IPS-NIHi11 (cell line): ENCODE data around the gene MSLN.

Experiments
- DNase-seq: peaks from one replicate; pipeline ENCODE4 v3.0.0; 2012; ENCODE audit warnings: mixed read lengths, low spot score

Gene MSLN

DNA sequence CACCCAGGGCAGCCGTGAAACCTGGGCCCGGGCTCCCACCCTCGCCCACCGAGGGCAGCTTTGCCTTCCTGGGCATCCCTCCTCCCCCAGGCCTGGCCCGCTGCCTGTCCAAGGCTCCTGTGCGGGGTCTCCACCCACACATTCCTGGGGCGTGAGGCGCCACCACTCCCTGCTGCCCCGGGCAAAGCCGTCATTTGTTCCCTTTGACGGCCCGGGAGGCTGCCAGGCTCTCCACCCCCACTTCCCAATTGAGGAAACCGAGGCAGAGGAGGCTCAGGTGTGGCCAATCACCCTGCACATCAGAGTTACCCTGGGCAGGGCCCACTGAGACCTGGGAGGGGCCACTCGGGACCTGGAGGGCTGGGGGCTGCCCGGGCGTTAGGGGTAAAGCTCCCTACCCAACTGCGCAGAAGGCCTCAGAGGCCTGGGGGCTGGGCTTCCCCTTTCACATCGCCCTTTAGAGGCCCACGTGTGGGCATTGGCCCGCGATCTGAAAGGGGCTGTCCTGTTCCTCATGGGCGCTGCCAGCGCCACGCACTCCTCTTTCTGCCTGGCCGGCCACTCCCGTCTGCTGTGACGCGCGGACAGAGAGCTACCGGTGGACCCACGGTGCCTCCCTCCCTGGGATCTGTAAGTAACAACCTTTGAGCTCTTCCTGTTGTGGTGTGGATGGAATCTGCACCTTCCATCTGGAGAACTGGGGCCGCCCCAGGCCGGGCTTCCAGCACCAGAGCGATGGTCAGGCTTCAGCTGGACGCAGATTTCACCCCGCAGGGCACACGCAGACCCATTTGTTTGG is at the start of gene MSLN:
Gene MSLN, plus strand, starts transcription at position 190 of the 799 bp plus-strand sequence. CDS start 1,947 bp downstream, outside the sequence.
- DNase-seq = no peak

- no peak for DNase-seq
Observed at GRCh38 chr16:711084-711483, 49.5 kb upstream of the MSLN start.

- peak; percentile 91 for DNase-seq
Observed at GRCh38 chr16:711548-712320, 48.8 kb upstream of the MSLN start.

- peak; percentile 40 for DNase-seq
Observed at GRCh38 chr16:712740-713250, 47.7 kb upstream of the MSLN start.

DNA sequence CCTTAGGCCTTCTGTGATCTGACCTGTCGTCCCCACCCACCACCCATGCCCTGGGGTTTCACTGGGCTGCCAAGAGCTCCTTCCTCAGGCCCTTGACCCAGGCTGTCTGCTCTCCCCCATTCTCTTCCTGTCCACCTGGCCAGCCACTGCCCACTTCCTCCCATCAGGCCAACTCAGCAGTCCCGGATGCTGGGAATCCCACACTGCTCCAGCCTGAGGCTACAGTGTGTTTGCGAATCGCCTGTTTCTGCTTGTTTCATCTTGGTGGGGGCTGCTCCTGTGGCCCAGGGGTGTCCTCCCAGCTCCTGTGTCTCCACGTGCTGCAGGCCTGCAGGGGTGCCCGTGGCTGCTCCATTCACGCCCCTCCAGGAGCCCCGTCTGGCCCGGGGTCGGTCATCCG is 46.5 kb upstream of the MSLN start:
- DNase-seq = no peak

DNA sequence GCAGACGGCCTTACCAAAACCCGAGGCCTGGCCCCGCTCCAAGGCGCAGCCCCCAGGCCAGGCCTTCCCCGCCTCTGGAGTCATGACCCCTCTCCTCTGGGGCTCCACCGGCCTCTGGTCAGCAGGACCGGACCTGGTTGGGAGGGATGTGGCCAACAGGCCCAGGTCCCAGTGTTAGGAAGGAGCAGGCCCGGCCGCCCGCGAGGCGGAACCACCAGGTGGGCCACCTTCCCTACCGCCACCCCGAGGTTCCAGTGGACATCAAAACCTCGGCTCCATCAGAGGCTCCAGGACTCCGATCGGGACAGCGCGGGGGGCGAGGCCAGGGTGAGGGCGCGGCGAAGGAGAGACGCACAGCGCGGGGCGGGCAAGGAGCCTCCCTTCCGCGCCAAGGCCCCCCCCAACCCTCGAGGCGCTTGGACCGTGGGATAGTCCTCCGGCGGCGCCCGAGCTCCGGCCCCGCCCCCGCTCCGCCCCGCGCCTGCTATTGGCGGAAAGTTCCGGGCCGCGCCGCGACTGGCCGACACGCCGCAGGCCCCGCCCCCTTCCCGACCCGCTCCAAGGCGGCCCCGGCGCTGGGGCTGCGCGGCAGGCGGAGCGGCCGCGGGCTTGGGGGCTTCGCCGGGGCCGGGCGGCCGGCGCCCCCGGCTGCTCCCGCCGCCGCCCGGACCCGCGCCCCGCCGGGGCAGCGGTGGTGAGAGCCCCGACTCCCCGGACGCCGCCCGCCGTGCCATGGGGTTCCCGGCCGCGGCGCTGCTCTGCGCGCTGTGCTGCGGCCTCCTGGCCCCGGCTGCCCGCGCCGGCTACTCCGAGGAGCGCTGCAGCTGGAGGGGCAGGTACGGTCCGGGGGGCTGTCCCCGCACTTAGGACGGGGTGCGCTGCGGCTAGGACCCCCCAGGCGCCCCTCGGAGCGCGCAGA is 45.7 kb upstream of the MSLN start, which contains the start of gene METRN:
Gene METRN, plus strand, starts transcription at position 561 of the 919 bp plus-strand sequence. Its CDS starts 172 bp downstream, at position 733.
- DNase-seq = peak; percentile 94

DNA sequence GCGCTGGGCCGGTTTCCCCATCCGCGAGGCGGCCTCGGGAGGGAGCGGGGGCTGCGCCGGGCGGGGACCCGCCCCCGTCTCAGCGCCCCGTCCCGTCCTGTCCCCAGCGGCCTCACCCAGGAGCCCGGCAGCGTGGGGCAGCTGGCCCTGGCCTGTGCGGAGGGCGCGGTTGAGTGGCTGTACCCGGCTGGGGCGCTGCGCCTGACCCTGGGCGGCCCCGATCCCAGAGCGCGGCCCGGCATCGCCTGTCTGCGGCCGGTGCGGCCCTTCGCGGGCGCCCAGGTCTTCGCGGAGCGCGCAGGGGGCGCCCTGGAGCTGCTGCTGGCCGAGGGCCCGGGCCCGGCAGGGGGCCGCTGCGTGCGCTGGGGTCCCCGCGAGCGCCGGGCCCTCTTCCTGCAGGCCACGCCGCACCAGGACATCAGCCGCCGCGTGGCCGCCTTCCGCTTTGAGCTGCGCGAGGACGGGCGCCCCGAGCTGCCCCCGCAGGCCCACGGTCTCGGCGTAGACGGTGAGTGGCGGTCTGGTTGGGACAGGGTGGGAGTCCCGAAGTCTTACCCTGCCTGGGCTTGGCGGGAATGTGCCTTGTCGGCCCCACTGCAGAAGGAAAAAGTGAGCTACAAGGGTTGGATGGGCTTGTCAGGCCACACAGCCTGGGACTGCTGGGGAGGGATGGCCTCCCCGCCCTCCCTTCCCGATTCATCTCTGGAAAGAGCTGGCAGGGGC is 44.9 kb upstream of the MSLN start:
- DNase-seq = peak; percentile 61

- peak; percentile 52 for DNase-seq
Observed at GRCh38 chr16:716200-716568, 44.4 kb upstream of the MSLN start.

DNA sequence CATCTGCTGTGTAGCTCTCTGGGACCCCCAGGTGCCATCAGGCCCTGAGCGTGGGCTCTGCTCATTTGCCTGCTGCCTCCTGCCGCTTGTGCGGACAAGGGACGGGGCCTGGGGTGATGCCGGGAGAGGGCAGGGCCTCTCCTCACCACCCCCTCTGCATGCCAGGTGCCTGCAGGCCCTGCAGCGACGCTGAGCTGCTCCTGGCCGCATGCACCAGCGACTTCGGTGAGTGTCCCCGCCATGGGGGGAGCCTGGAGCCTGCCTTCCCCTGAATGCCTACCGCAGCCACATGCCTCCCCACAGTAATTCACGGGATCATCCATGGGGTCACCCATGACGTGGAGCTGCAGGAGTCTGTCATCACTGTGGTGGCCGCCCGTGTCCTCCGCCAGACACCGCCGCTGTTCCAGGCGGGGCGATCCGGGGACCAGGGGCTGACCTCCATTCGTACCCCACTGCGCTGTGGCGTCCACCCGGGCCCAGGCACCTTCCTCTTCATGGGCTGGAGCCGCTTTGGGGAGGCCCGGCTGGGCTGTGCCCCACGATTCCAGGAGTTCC is 43.7 kb upstream of the MSLN start:
- no peak for DNase-seq

GRCh38 chr16:717450-718245 is 42.9 kb upstream of the MSLN start:
- DNase-seq = no peak

DNA sequence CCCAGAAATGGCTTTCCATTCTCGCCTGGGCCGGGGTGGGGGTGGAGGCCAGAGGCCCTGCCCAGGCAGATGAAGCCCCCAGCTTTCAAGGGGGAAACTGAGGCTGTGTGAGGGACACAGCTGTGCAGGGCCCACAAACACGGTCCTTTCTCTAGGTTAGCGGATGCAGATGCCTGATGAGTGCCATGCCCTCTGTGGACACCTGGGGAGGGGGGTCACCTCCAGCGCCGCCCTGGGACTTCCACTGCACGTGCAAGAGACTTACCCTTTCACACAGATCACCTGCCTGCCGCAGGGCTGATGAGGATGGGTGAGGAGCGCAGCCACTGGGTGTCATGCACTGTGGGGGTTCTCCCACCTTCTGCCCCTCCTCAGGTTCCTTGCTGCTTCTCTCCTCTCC is 42.1 kb upstream of the MSLN start:
- DNase-seq = no peak

GRCh38 chr16:718922-719321 is 41.6 kb upstream of the MSLN start:
- DNase-seq = no peak

GRCh38 chr16:719815-720446 is 40.6 kb upstream of the MSLN start:
- no peak for DNase-seq

DNA sequence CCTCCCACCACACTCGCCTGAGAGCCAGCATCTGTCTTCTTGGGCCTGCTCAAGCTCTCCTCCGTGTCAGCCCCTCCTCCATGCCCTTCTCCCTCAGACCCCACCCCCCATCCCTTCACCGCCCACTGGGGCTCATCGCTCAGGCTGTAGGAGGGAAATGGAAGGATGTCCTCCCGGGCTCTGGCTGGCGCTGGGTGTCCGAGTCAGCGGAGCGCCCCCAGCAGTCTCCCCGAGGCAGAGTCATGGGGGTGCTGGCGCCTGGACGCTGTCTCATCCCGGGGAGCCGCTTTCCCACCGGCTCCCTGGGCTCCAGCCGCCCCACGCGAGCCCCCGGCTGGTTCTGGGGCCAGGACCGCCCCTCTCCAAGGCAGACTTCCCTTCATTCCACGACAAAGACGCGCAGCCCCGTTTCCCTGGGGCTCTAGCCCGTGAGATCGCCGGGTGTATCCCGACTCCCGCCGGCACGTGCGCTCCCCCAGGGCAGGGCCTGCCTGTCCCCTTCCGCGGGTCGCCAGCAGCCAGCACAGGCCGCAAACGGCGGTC is 40.0 kb upstream of the MSLN start:
- peak; percentile 52 for DNase-seq

- DNase-seq = peak; percentile 95
Observed at GRCh38 chr16:720990-721764, 39.4 kb upstream of the MSLN start, which contains the start of gene ANTKMT. ANTKMT (plus strand) TSS chr16:721146; CDS start chr16:721275, 129 bp downstream.

DNA sequence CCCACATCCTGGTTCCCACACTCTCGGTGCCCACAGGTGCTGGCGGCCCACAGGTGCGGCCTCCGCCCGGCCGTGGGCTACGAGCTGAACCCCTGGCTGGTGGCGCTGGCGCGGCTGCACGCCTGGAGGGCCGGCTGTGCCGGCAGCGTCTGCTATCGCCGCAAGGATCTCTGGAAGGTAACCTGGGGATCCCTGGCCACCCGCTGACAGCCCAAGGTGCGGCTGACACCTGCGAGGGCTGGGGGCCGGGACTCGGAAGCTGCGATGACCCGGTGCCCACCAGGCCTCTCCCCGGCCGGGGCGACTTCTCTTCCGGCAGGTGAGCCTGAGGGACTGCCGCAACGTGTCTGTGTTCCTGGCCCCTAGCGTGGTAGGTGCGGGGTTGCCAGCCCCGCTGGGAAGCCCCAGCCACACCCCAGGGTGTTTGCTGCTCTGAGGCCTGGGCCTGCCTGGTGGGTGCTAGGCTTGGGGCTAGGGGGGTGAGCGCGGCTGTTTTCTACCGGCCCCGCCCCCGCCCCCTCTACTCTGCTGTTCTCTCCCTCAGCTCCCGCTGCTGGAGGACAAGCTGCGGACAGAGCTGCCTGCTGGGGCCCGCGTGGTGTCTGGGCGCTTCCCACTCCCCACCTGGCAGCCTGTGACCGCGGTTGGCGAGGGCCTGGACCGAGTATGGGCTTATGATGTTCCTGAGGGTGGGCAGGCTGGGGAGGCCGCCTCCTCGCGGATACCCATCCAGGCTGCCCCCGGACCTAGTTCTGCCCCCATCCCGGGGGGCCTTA is 38.6 kb upstream of the MSLN start:
- DNase-seq = no peak

DNA sequence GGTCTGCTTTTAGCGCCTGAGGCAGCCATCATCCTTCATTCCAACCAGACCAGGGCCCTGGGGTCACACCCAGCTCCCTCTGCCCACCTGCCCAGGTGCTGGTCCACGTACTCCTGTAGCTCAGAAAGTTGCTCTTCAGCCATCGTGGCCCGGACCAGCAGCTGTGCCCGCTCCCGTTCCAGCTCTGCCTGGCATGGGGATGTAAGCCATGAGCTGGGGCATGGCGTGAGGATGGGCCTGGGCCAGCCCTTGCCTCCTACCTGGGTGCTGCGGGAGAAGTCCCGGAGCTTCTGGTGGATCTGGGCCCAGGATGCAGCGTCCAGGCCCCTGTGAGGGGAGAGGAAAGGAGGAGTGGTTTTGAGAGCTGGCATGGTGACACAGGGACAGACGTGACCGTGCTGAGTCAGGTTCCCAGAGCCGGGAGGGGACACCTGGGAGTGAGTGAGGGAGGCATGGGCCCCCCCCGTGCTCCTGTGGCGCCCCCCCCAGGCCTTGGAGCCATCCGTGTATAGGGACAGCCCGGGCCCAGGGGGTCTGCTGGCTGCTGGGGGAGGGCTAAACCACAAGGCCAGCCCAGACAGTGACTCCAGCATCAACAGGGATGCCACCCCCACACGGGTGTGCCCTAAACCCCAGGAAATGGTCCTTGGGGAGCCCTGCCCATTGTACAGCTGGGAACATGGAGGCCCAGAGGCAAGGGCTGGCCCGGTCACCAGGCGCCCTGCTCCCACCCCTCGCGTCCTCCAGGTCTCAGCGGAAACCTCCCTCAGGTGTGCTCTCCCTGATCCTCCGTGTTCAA is 37.5 kb upstream of the MSLN start:
- no peak for DNase-seq
